ENCODE measurements around the gene MOXD1.

The MOXD1 gene

DNA sequence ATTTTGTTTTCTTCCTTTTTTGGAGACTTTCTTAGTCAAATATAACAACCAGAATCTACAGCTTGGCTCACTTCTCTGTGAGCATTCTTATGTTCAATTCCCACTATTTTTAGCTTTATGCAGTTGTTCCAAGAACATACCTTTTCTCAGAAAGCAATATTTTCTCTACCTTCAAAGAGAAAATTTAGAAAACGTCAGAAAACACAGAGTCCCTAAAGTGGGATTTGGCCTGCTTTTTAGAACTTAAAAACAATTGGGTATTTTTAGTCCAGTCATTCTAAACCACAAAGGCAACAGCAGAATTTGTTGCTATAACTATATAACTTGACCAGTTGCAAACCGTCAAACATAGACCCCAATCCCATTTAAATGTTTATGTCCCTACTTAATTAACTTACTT, 133.1 kb downstream of the MOXD1 start:
- Histone ChIP-seq H3K27me3 (ENCODE audit: control insufficient read depth in 1 of 2, insufficient read depth in 2 of 2, low read length in 2 of 2) (no peaks in the 10 kb centered on the region), H3K4me1 (ENCODE audit: control insufficient read depth in 1 of 2, insufficient read depth in 2 of 2, low read length in 2 of 2) (peaks cover 6 to 13% of the 10 kb centered on the region in 2 donors), H3K9me3 (ENCODE audit: control insufficient read depth in 1 of 2, low read length in 2 of 2) (no peaks in the 10 kb centered on the region), H3K27ac (ENCODE audit: low read depth, low read length) (no peak overlapping the region), H3K36me3 (ENCODE audit: control insufficient read depth in 1 of 2, insufficient read depth in 2 of 2, low read length in 2 of 2) (no peaks in the 10 kb centered on the region), H3K4me3 (ENCODE audit: low read depth in 1 of 2, low read length in 2 of 2) (no peak overlapping the region), H3K9ac (ENCODE audit: low read depth in 1 of 2, low read length in 2 of 2) (no peak overlapping the region)

DNA sequence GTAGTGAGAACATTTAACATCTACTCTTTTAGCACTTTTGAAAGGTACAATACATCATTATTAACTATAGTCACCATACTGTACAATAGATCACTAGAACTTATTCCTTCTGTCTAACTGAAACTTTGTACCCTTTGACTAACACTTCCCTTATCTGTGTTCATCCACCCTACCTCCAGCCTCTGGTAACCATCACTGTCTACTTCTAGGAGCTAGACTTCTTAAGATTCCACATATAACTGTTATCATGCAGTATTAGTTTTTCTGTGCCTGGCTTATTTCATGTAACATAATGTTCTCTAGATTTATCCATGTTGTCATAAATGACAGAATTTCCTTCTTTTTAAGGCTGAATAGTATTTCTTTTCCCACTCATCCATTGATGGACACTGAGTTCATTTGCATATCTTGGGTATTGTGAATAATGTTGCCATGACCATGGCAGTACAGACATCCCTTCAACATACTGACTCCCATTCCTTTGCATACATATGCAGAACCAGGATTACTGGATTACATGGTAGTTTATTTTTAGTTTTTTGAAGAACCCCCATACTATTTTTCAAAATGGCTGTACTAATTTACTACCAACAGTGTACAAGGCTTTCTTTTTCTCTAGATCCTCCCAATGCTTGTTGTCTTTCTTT, 135.7 kb downstream of the MOXD1 start:
- Histone ChIP-seq H3K9me3 (ENCODE audit: control insufficient read depth in 1 of 2, low read length in 2 of 2) (no peaks in the 10 kb centered on the region), H3K9ac (ENCODE audit: low read depth in 1 of 2, low read length in 2 of 2) (no peak overlapping the region), H3K4me1 (ENCODE audit: control insufficient read depth in 1 of 2, insufficient read depth in 2 of 2, low read length in 2 of 2) (peaks cover 3 to 4% of the 10 kb centered on the region in 2 donors), H3K27me3 (ENCODE audit: control insufficient read depth in 1 of 2, insufficient read depth in 2 of 2, low read length in 2 of 2) (no peaks in the 10 kb centered on the region), H3K4me3 (ENCODE audit: low read depth in 1 of 2, low read length in 2 of 2) (no peak overlapping the region), H3K36me3 (ENCODE audit: control insufficient read depth in 1 of 2, insufficient read depth in 2 of 2, low read length in 2 of 2) (no peaks in the 10 kb centered on the region), H3K27ac (ENCODE audit: low read depth, low read length) (no peak overlapping the region)

DNA sequence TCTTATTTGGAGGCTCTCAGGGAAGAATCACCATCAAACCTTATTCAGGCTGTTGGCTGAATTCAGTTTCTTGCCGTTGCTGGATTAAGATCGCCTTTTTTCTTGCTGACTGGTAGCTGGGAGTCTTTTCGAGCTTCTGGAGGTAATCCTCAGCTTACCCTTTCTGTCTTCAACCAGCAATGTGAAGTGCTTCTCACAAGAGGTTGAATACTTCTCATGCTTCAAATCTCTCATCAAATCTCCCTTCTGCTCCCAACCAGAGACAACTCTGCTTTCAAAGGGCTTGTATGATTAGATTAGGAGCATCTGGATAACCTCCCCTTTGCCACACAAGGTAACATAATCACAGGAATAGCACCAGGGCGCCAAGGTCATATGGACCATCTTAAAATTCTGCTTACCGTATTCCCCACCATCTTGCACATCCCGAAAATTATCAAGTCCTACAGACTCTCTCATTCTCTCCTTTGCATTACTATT, 137.2 kb downstream of the MOXD1 start:
- Histone ChIP-seq H3K4me3 (ENCODE audit: low read depth in 1 of 2, low read length in 2 of 2) (no peak overlapping the region), H3K36me3 (ENCODE audit: control insufficient read depth in 1 of 2, insufficient read depth in 2 of 2, low read length in 2 of 2) (no peaks in the 10 kb centered on the region)

GRCh38 chr6:132261354-132261753, 139.9 kb downstream of the MOXD1 start:
- Histone ChIP-seq H3K9me3 (ENCODE audit: control insufficient read depth in 1 of 2, low read length in 2 of 2) (no peaks in the 10 kb centered on the region), H3K9ac (ENCODE audit: low read depth in 1 of 2, low read length in 2 of 2) (no peak overlapping the region), H3K27me3 (ENCODE audit: control insufficient read depth in 1 of 2, insufficient read depth in 2 of 2, low read length in 2 of 2) (no peaks in the 10 kb centered on the region), H3K4me1 (ENCODE audit: control insufficient read depth in 1 of 2, insufficient read depth in 2 of 2, low read length in 2 of 2) (no peaks in the 10 kb centered on the region), H3K4me3 (ENCODE audit: low read depth in 1 of 2, low read length in 2 of 2) (no peak overlapping the region), H3K27ac (ENCODE audit: low read depth, low read length) (no peak overlapping the region), H3K36me3 (ENCODE audit: control insufficient read depth in 1 of 2, insufficient read depth in 2 of 2, low read length in 2 of 2) (no peaks in the 10 kb centered on the region)

More for the DNA sequence above, 137.2 kb downstream of the MOXD1 start:
- Histone ChIP-seq H3K9ac (ENCODE audit: low read depth in 1 of 2, low read length in 2 of 2) (no peak overlapping the region), H3K4me1 (ENCODE audit: control insufficient read depth in 1 of 2, insufficient read depth in 2 of 2, low read length in 2 of 2) (peaks cover 0 to 3% of the 10 kb centered on the region in 2 donors), H3K27ac (ENCODE audit: low read depth, low read length) (no peak overlapping the region), H3K27me3 (ENCODE audit: control insufficient read depth in 1 of 2, insufficient read depth in 2 of 2, low read length in 2 of 2) (no peaks in the 10 kb centered on the region), H3K9me3 (ENCODE audit: control insufficient read depth in 1 of 2, low read length in 2 of 2) (no peaks in the 10 kb centered on the region)

DNA sequence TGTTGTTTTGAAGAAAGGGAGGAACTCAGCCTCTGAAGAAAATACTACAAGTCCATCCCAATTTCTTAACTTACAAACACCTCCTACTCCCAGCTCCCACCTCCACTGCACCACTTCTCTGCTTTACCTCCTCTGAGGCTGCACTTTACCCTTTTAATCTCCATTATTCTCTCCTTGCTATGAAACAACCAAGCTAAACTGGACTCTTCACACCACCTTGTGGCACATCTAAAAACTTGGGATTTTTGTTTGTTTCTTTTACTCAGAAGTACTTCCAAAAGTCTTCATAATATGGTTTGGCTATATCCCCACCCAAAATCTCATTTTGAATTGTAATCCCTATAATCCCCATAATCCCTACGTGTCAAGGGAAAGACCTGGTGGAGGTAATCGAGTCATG, 142.2 kb downstream of the MOXD1 start:
- no peak overlapping the region for H3K4me3 ChIP-seq (ENCODE audit: low read depth in 1 of 2, low read length in 2 of 2)
- H3K9me3 ChIP-seq (ENCODE audit: control insufficient read depth in 1 of 2, low read length in 2 of 2), result no peaks in the 10 kb centered on the region
- H3K4me1 ChIP-seq (ENCODE audit: control insufficient read depth in 1 of 2, insufficient read depth in 2 of 2, low read length in 2 of 2), result no peaks in the 10 kb centered on the region
- H3K9ac ChIP-seq (ENCODE audit: low read depth in 1 of 2, low read length in 2 of 2), result no peak overlapping the region
- H3K36me3 ChIP-seq (ENCODE audit: control insufficient read depth in 1 of 2, insufficient read depth in 2 of 2, low read length in 2 of 2), result no peaks in the 10 kb centered on the region
- H3K27me3 ChIP-seq (ENCODE audit: control insufficient read depth in 1 of 2, insufficient read depth in 2 of 2, low read length in 2 of 2), result peaks cover 0 to 5% of the 10 kb centered on the region in 2 donors
- H3K27ac ChIP-seq (ENCODE audit: low read depth, low read length), result no peak overlapping the region

- no peak overlapping the region for H3K9ac ChIP-seq (ENCODE audit: low read depth in 1 of 2, low read length in 2 of 2)
- H3K27me3 ChIP-seq (ENCODE audit: control insufficient read depth in 1 of 2, insufficient read depth in 2 of 2, low read length in 2 of 2), result peaks cover 0 to 5% of the 10 kb centered on the region in 2 donors
- no peaks in the 10 kb centered on the region for H3K9me3 ChIP-seq (ENCODE audit: control insufficient read depth in 1 of 2, low read length in 2 of 2)
- H3K4me1 ChIP-seq (ENCODE audit: control insufficient read depth in 1 of 2, insufficient read depth in 2 of 2, low read length in 2 of 2), result no peaks in the 10 kb centered on the region
- no peak overlapping the region for H3K4me3 ChIP-seq (ENCODE audit: low read depth in 1 of 2, low read length in 2 of 2)
- no peaks in the 10 kb centered on the region for H3K36me3 ChIP-seq (ENCODE audit: control insufficient read depth in 1 of 2, insufficient read depth in 2 of 2, low read length in 2 of 2)
- H3K27ac ChIP-seq (ENCODE audit: low read depth, low read length), result no peak overlapping the region
These were observed 143.7 kb downstream of the MOXD1 start for GRCh38 chr6:132257561-132257960.

GRCh38 chr6:132256457-132256856, 144.8 kb downstream of the MOXD1 start:
- Histone ChIP-seq H3K9me3 (ENCODE audit: control insufficient read depth in 1 of 2, low read length in 2 of 2) (no peaks in the 10 kb centered on the region), H3K9ac (ENCODE audit: low read depth in 1 of 2, low read length in 2 of 2) (no peak overlapping the region), H3K27me3 (ENCODE audit: control insufficient read depth in 1 of 2, insufficient read depth in 2 of 2, low read length in 2 of 2) (peaks cover 0 to 5% of the 10 kb centered on the region in 2 donors), H3K27ac (ENCODE audit: low read depth, low read length) (no peak overlapping the region), H3K4me3 (ENCODE audit: low read depth in 1 of 2, low read length in 2 of 2) (no peak overlapping the region), H3K4me1 (ENCODE audit: control insufficient read depth in 1 of 2, insufficient read depth in 2 of 2, low read length in 2 of 2) (no peaks in the 10 kb centered on the region), H3K36me3 (ENCODE audit: control insufficient read depth in 1 of 2, insufficient read depth in 2 of 2, low read length in 2 of 2) (no peaks in the 10 kb centered on the region)

GRCh38 chr6:132253906-132254305, 147.4 kb downstream of the MOXD1 start:
- Histone ChIP-seq H3K36me3 (ENCODE audit: control insufficient read depth in 1 of 2, insufficient read depth in 2 of 2, low read length in 2 of 2) (no peaks in the 10 kb centered on the region), H3K27ac (ENCODE audit: low read depth, low read length) (no peak overlapping the region), H3K4me1 (ENCODE audit: control insufficient read depth in 1 of 2, insufficient read depth in 2 of 2, low read length in 2 of 2) (no peaks in the 10 kb centered on the region), H3K9ac (ENCODE audit: low read depth in 1 of 2, low read length in 2 of 2) (no peak overlapping the region), H3K4me3 (ENCODE audit: low read depth in 1 of 2, low read length in 2 of 2) (no peak overlapping the region), H3K9me3 (ENCODE audit: control insufficient read depth in 1 of 2, low read length in 2 of 2) (no peaks in the 10 kb centered on the region), H3K27me3 (ENCODE audit: control insufficient read depth in 1 of 2, insufficient read depth in 2 of 2, low read length in 2 of 2) (peaks cover 0 to 5% of the 10 kb centered on the region in 2 donors)

GRCh38 chr6:132253211-132253610, 148.1 kb downstream of the MOXD1 start:
- Histone ChIP-seq H3K27me3 (ENCODE audit: control insufficient read depth in 1 of 2, insufficient read depth in 2 of 2, low read length in 2 of 2) (peaks cover 0 to 5% of the 10 kb centered on the region in 2 donors), H3K4me3 (ENCODE audit: low read depth in 1 of 2, low read length in 2 of 2) (no peak overlapping the region), H3K9me3 (ENCODE audit: control insufficient read depth in 1 of 2, low read length in 2 of 2) (no peaks in the 10 kb centered on the region), H3K4me1 (ENCODE audit: control insufficient read depth in 1 of 2, insufficient read depth in 2 of 2, low read length in 2 of 2) (no peaks in the 10 kb centered on the region), H3K9ac (ENCODE audit: low read depth in 1 of 2, low read length in 2 of 2) (no peak overlapping the region), H3K27ac (ENCODE audit: low read depth, low read length) (no peak overlapping the region), H3K36me3 (ENCODE audit: control insufficient read depth in 1 of 2, insufficient read depth in 2 of 2, low read length in 2 of 2) (no peaks in the 10 kb centered on the region)

DNA sequence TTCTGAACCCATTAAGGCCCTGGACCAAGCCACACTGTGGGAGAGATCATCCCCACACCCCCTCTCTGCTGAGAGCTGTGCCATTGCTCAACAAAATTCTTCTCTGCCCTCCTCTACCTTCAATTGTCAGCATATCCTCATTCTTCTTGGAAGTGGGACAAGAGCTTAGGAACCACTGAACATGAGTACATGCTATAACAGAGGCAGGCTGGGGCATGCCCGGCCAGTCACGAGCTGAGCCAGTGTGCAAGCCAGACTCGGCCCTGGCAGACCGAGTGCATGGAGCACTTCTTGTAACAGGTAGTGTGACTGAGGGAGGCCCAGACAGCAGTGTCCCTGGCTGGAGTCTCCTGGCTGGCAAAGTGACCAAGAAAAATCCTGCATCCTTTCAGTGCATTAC, 149.2 kb downstream of the MOXD1 start:
- no peak overlapping the region for H3K27ac ChIP-seq (ENCODE audit: low read depth, low read length)
- H3K9me3 ChIP-seq (ENCODE audit: control insufficient read depth in 1 of 2, low read length in 2 of 2), result no peaks in the 10 kb centered on the region
- no peaks in the 10 kb centered on the region for H3K4me1 ChIP-seq (ENCODE audit: control insufficient read depth in 1 of 2, insufficient read depth in 2 of 2, low read length in 2 of 2)
- H3K9ac ChIP-seq (ENCODE audit: low read depth in 1 of 2, low read length in 2 of 2), result no peak overlapping the region
- no peak overlapping the region for H3K4me3 ChIP-seq (ENCODE audit: low read depth in 1 of 2, low read length in 2 of 2)
- H3K27me3 ChIP-seq (ENCODE audit: control insufficient read depth in 1 of 2, insufficient read depth in 2 of 2, low read length in 2 of 2), result peaks cover 0 to 5% of the 10 kb centered on the region in 2 donors
- H3K36me3 ChIP-seq (ENCODE audit: control insufficient read depth in 1 of 2, insufficient read depth in 2 of 2, low read length in 2 of 2), result no peaks in the 10 kb centered on the region

Measured in duodenal mucosa (tissue), 2 donors.